ENCODE results near the gene ECSIT.

Gene ECSIT

DNA sequence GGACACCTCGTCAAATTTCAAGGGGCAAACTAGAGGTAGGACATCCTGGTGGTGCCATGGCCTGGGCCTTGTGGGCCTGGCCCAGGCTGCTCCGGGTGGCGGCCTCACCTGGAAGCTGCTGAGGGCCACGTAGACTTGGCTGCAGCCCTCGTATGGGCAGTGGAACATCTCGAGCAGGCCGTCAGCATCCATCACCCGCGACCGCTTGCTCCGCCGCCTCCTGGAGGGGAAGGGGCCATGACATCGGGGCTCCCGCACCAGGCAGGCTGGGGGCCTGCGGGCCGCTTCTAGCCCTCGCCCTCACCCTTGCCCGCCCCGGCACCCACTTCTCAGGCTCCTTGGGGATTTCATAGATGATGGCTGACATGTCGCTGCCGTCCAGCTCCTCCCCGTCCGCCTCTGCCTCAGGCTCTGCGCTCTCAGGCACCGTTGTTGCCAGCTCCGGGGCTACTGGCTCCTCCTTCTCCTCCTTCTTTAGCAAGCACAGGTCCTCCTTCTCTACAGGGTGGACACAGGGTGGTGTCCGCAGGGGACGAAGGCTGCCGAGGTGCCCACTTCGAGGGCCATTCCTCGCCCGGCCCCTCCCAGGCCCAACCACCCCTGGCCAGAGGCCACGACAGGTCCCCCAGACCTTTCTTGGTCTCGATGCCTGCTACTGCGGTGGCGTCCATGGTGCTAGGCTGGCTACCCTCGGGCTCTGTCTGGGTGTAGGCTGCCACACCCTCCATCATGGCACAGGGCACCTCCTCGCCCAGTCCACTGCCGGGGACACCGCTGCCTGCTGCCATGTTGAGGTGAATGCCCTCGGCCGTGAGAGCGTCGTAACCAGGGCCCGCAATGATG lies 42.1 kb downstream of the ECSIT start:
- TF ChIP-seq, protein P1, sequence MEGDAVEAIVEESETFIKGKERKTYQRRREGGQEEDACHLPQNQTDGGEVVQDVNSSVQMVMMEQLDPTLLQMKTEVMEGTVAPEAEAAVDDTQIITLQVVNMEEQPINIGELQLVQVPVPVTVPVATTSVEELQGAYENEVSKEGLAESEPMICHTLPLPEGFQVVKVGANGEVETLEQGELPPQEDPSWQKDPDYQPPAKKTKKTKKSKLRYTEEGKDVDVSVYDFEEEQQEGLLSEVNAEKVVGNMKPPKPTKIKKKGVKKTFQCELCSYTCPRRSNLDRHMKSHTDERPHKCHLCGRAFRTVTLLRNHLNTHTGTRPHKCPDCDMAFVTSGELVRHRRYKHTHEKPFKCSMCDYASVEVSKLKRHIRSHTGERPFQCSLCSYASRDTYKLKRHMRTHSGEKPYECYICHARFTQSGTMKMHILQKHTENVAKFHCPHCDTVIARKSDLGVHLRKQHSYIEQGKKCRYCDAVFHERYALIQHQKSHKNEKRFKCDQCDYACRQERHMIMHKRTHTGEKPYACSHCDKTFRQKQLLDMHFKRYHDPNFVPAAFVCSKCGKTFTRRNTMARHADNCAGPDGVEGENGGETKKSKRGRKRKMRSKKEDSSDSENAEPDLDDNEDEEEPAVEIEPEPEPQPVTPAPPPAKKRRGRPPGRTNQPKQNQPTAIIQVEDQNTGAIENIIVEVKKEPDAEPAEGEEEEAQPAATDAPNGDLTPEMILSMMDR (IDR thresholded peaks at IDR 0.05; ENCODE audit: insufficient read depth, low read length, missing control alignments): no peak
- CTCF ChIA-PET: interaction anchor here (5.7 kb wide), 1 partner anchor 9 kb away, joined by 55 read pairs; no protein-coding TSS in a partner anchor
- POLR2A ChIA-PET: no interaction called here

DNA sequence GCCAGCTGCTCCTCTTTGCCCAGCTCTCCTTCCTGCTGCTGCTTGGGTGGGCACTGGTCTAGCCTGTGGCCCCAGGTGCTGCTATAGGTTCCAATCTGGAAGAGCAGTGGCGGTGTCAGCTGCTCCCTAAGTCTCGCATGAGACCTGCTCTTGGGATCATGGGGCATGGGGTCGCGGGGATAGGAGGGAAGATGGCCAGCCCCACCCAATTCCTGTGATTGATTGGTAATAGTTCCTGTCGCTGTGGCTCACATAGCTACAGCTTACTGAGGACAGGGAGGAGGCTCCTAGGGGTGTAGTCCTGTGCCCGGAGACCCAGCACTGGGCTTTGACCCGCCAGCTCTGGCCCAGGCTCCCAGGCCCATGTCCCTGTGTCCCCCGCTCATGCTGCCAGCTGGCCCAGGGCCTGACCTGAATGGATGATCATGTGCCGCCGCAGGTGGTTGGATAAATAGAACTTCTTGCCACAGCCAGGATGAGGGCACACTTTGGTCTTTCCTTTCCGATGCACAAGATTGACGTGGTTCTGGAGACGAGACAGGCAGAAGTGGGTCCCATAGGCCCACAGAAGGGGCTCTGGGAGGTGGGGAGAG lies 43.6 kb downstream of the ECSIT start:
- TF ChIP-seq, protein P1 (IDR thresholded peaks at IDR 0.05; ENCODE audit: insufficient read depth, low read length, missing control alignments): no peak
- H3K4me3 ChIP-seq (ENCODE audit: low read depth, low read length): no peak overlapping the region
- ChIA-PET POLR2A (no interaction called here), CTCF (interaction anchor here (0.6 to 5.7 kb wide), 9 partner anchors 11 to 502 kb away, joined by 3 to 55 read pairs (median 3); partner anchors contain the start of gene ODAD3)
- no peak for DNase-seq (ENCODE audit: low read depth, low spot score)

More for the DNA sequence above, 42.1 kb downstream of the ECSIT start:
- no peak for DNase-seq (ENCODE audit: low read depth, low spot score)
- H3K4me3 ChIP-seq (ENCODE audit: low read depth, low read length): no peak overlapping the region

DNA sequence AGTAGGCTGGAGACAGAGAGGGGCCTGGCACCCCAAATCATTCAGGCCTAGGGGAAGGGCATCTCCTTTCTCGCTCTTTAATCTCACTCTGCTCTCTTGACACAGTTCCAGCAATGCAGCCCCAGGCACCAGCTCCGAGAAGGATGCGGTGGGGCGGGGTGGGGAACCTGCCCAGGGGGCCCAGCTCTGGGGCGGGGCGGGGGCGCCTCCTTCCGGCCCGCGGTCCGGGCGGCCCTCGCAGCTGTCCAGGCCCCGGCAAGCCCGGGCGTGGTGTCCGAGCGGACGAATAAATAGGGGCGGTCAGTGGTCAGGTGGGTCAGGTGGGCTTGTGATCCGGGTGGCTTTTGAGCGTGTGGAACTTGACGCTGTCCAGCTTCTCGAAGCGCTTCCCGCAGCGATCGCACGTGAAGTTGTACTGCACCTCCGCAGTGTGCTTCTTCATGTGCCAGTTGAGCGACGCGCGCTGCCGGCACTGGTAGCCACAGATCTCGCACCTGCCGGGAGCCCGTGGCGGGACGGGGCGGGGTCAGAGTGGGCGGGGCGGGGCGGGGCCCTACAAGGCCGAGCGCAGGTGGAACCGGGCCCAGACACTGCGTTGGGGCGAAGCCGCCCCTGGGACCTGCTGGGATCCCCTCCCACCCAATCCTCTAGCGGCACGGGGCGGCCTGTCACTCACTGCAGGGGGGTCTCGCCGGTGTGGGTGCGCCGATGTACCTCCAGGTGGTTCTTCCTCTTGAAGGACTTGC lies 45.4 kb downstream of the ECSIT start:
- POLR2A ChIA-PET: no interaction called here
- TF ChIP-seq, protein P1 (IDR thresholded peaks at IDR 0.05; ENCODE audit: insufficient read depth, low read length, missing control alignments): no peak
- DNase-seq (ENCODE audit: low read depth, low spot score): no peak
- H3K4me3 ChIP-seq (ENCODE audit: low read depth, low read length): no peak overlapping the region
- CTCF ChIA-PET: interaction anchor here (0.7 to 5.7 kb wide), 39 partner anchors 8 to 448 kb away, joined by 3 to 89 read pairs (median 4); partner anchors contain the start of genes CCDC159, TMEM205 and TSPAN16

DNA sequence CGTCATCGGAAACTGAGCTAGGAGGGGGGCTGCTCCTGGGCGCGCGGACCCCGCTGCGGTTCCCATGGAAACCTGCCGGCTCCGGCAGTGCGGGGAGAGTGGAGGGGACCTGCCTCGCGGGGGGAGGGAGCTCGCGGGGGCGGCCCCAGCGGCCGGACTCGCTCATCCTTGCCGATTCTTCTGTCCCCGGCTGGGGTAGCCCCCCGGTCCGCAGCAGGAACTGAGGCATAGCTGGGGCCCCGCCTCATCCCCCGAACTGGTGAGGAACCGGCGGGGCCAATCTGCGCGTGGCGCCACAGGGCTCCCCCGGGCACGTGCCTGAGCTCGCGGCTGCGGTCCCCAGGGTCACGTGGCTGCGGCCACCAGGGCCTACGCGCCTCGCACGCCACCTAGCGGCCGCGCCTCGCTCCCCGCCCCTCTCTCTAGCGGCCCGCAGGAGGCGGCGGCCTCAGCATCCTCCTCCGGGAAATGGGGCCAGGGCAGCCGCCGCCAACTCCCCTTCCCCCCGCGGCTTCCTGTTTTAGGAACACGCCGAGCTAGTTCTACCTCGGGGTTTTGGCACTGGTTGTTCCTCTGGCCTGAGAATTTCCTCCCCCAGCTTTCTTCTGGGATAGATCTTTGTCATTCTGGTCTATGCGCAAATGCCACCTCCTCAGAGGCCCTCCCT lies 46.4 kb downstream of the ECSIT start:
- TF ChIP-seq, protein P1 (IDR thresholded peaks at IDR 0.05; ENCODE audit: insufficient read depth, low read length, missing control alignments): peak; percentile 98
- ChIA-PET CTCF (interaction anchor here (0.6 to 5.7 kb wide), 57 partner anchors 9 to 447 kb away, joined by 3 to 89 read pairs (median 4); partner anchors contain the start of genes CCDC159, ODAD3, PRKCSH and RAB3D), POLR2A (no interaction called here)
- peak overlapping the region; percentile 54 for H3K4me3 ChIP-seq (ENCODE audit: low read depth, low read length)
- peak; percentile 9 for DNase-seq (ENCODE audit: low read depth, low spot score)

DNA sequence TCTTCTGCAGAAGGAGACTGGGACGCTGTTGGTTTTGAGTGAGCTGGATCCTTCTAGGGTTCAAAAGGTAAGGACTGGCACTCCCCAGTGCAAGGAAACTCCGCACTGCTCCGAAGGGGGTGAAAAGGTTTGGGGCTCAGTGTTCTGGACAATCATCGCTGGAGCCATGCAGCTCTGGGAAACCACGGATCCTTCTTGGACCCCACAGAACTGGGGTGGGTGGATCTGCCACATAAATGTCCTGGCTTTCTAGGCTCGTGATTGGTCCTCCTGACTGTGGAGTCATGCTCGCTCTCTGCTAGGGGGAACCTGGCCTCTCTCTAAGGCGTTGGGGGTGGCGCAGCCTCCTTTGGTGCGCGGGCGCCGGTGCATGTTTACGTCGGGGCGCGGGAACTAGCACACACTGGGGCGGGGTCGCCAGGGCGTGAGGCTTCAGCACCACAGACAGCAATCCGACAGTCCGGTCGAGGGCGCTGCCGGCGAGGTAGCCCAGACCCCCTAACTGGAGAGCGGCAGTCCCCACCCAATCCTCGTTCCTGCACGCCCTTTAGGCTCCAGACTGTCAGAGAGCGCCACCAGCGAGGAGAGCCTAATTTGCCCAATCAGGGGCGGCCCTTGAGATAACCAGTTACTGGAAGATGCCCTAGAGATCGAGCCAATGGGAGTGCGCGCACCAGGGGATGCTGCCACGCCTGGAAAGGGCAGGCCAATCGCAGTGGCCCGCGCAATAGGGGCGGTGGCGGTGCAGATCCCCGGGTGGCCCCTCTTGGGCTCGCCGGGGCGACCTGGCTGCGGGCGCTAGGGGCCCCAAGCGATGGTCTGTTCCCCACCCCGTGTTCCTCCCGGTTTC lies 47.2 kb downstream of the ECSIT start:
- peak; percentile 42 for DNase-seq (ENCODE audit: low read depth, low spot score)

More for the DNA sequence above, 47.2 kb downstream of the ECSIT start:
- ChIA-PET CTCF (interaction anchor here (0.6 to 5.7 kb wide), 49 partner anchors 8 to 446 kb away, joined by 3 to 89 read pairs (median 5); partner anchors contain the start of genes CCDC159, ODAD3, PRKCSH and RAB3D), POLR2A (no interaction called here)
- TF ChIP-seq, protein P1 (IDR thresholded peaks at IDR 0.05; ENCODE audit: insufficient read depth, low read length, missing control alignments): no peak
- H3K4me3 ChIP-seq (ENCODE audit: low read depth, low read length): peak overlapping the region; percentile 54
